ENCODE measurements around the gene OR9Q2.
"Not testable (repeated sequence)": the region's sequence is repeated elsewhere in the genome, so short reads cannot be mapped to it uniquely, and the experiment has no call there.

Gene OR9Q2

GRCh38 chr11:58188770-58189169, at the start of gene OR9Q2:
Gene OR9Q2, plus strand, starts transcription at chr11:58189070. Its CDS starts 1,421 bp downstream, at chr11:58190491.
- no peak for DNase-seq

- no peak for DNase-seq
Observed at GRCh38 chr11:58142761-58143160, 46.1 kb upstream of the OR9Q2 start.

- DNase-seq = no peak
Observed at GRCh38 chr11:58152781-58153180, 36.1 kb upstream of the OR9Q2 start.

- DNase-seq = no peak
Observed at GRCh38 chr11:58164389-58164788, 24.5 kb upstream of the OR9Q2 start.

GRCh38 chr11:58164990-58165389, 23.9 kb upstream of the OR9Q2 start:
- no peak for DNase-seq

- DNase-seq = no peak
Observed at GRCh38 chr11:58165504-58166106, 23.3 kb upstream of the OR9Q2 start.

GRCh38 chr11:58177409-58178054, 11.3 kb upstream of the OR9Q2 start:
- no peak for DNase-seq

GRCh38 chr11:58178444-58178843, 10.4 kb upstream of the OR9Q2 start:
- DNase-seq = no peak

- no peak for DNase-seq
Observed at GRCh38 chr11:58179648-58180047, 9.2 kb upstream of the OR9Q2 start.

- no peak for DNase-seq
Observed at GRCh38 chr11:58186938-58187337, 1.9 kb upstream of the OR9Q2 start.

GRCh38 chr11:58192229-58192628, 3.4 kb downstream of the OR9Q2 start:
- no peak for DNase-seq

- DNase-seq = no peak
Observed at GRCh38 chr11:58193391-58193790, 4.5 kb downstream of the OR9Q2 start.

GRCh38 chr11:58195939-58196338, 7.1 kb downstream of the OR9Q2 start:
- DNase-seq = no peak

GRCh38 chr11:58199271-58199670, 10.4 kb downstream of the OR9Q2 start:
- no peak for DNase-seq

GRCh38 chr11:58204042-58204441, 15.2 kb downstream of the OR9Q2 start, which contains the start of gene OR1S2:
Gene OR1S2, minus strand, starts transcription at chr11:58204142. Its CDS starts 0 bp downstream, at chr11:58204142.
- DNase-seq = no peak

GRCh38 chr11:58212420-58212819, 23.6 kb downstream of the OR9Q2 start, which contains the start of gene OR1S1:
Gene OR1S1, plus strand, starts transcription at chr11:58212720.
- DNase-seq = not testable (repeated sequence)

GRCh38 chr11:58216476-58216875, 27.6 kb downstream of the OR9Q2 start:
- DNase-seq = no peak

- no peak for DNase-seq
Observed at GRCh38 chr11:58222721-58223120, 33.9 kb downstream of the OR9Q2 start.

GRCh38 chr11:58227956-58228615, 39.2 kb downstream of the OR9Q2 start:
- DNase-seq = no peak

All from activated CD4-positive, alpha-beta T cell treated with anti-CD3 and anti-CD28 coated beads for 4 hours (primary cell).